Measurements from ENCODE around the gene MAST4. TPM values are rescaled to one million over a fixed set of nuclear protein-coding genes. Genes with fewer than 3 reads are reported as not detected.

The MAST4 gene
- total RNA-seq, 1 donor from 2014 or later: 10.5 TPM

DNA sequence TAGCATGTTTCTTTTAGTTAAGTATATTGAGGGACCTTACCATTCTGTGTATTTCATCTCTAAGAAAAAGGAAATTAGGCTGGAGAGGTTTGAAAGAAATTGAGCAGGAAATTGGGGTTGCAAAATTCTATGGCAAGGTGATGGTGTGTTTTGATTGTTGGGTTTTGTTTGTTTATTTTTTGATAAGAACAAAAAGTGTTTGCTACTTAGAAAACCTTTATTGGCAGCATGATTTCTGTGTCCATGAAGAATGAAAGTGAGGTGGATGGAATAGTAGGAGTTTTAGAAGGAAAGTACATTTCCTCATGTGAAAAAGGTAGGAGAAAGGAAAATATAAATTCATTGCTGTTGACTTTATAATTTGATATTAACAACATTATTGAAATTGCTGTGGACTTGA is 433.3 kb downstream of the MAST4 start:
- Mint-ChIP-seq H3K4me1 (ENCODE audit: unreplicated experiment) (peaks cover 41% of the 10 kb centered on the region), H3K27me3 (ENCODE audit: unreplicated experiment) (no peaks in the 10 kb centered on the region), H3K27ac (ENCODE audit: unreplicated experiment) (no peak overlapping the region), H3K9me3 (ENCODE audit: unreplicated experiment) (no peaks in the 10 kb centered on the region), H3K36me3 (ENCODE audit: unreplicated experiment) (no peaks in the 10 kb centered on the region), H3K4me3 (ENCODE audit: unreplicated experiment) (no peak overlapping the region)
- TF ChIP-seq, protein P1, sequence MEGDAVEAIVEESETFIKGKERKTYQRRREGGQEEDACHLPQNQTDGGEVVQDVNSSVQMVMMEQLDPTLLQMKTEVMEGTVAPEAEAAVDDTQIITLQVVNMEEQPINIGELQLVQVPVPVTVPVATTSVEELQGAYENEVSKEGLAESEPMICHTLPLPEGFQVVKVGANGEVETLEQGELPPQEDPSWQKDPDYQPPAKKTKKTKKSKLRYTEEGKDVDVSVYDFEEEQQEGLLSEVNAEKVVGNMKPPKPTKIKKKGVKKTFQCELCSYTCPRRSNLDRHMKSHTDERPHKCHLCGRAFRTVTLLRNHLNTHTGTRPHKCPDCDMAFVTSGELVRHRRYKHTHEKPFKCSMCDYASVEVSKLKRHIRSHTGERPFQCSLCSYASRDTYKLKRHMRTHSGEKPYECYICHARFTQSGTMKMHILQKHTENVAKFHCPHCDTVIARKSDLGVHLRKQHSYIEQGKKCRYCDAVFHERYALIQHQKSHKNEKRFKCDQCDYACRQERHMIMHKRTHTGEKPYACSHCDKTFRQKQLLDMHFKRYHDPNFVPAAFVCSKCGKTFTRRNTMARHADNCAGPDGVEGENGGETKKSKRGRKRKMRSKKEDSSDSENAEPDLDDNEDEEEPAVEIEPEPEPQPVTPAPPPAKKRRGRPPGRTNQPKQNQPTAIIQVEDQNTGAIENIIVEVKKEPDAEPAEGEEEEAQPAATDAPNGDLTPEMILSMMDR (IDR thresholded peaks at IDR 0.05): no peak
- DNase-seq (ENCODE audit: extremely low spot score, unreplicated experiment): no peak

DNA sequence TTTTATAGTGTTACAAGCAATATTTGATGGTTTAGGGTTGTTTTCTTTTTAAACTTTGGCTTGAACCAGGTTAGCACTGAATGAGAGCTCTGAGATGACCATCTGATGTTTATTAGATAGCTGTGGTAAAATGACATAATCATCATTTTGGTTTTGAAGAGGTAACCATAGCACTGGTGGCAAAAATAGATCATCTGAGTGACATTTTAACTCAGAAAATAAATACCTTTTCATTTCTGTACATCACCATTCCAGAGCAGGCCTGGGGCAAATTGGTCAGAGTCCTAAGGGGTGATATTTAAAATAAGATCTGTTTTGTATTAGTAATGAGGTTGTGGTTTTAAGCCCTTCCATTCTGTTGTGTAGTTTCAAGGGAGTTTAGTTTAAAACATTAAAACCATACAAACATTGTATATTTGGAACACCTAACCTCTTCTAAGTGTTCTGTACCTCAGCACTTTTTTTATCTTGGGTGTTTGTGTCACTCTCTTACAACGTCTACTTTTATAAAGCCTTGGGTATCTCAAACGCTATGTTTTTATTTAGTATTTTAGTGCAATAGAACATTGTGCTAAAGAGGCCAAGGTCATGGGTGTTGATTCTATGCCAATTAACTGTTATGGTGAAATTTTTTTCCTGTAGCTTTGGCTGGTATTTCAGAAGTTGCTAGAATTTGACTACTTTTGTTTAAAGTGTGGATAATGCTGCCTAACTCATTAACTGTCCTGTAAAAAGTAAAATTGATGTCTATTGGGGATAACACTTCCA is 434.3 kb downstream of the MAST4 start:
- peaks cover 41% of the 10 kb centered on the region for H3K4me1 Mint-ChIP-seq (ENCODE audit: unreplicated experiment)
- no peaks in the 10 kb centered on the region for H3K9me3 Mint-ChIP-seq (ENCODE audit: unreplicated experiment)
- H3K27ac Mint-ChIP-seq (ENCODE audit: unreplicated experiment): peak overlapping the region; percentile 39
- TF ChIP-seq, protein P1 (IDR thresholded peaks at IDR 0.05): no peak
- H3K36me3 Mint-ChIP-seq (ENCODE audit: unreplicated experiment): no peaks in the 10 kb centered on the region
- H3K4me3 Mint-ChIP-seq (ENCODE audit: unreplicated experiment): no peak overlapping the region
- no peak for DNase-seq (ENCODE audit: extremely low spot score, unreplicated experiment)
- H3K27me3 Mint-ChIP-seq (ENCODE audit: unreplicated experiment): no peaks in the 10 kb centered on the region

DNA sequence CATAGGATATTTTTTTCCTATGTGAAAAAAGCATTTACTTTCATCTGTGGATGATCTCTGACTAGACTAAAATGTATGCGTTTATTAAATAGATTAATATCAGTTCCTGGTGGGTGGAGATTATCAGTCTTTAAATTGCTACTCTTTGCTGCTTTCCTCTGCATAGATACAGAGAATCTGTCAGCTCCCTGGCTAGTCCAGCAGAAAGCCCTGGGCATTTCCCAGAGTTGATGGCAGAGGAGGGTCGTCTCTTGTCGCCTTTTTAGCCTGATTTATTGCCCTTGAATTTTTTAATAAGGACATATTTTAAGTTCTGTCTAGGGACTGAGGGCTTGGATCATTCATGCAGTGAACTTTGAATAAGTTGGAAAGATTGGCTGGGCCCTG is 434.9 kb downstream of the MAST4 start:
- H3K36me3 Mint-ChIP-seq (ENCODE audit: unreplicated experiment): no peaks in the 10 kb centered on the region
- H3K4me1 Mint-ChIP-seq (ENCODE audit: unreplicated experiment): peaks cover 41% of the 10 kb centered on the region
- DNase-seq (ENCODE audit: extremely low spot score, unreplicated experiment): no peak
- H3K9me3 Mint-ChIP-seq (ENCODE audit: unreplicated experiment): no peaks in the 10 kb centered on the region
- peak overlapping the region; percentile 29 for H3K27ac Mint-ChIP-seq (ENCODE audit: unreplicated experiment)
- H3K4me3 Mint-ChIP-seq (ENCODE audit: unreplicated experiment): no peak overlapping the region
- TF ChIP-seq, protein P1 (IDR thresholded peaks at IDR 0.05): no peak
- no peaks in the 10 kb centered on the region for H3K27me3 Mint-ChIP-seq (ENCODE audit: unreplicated experiment)

DNA sequence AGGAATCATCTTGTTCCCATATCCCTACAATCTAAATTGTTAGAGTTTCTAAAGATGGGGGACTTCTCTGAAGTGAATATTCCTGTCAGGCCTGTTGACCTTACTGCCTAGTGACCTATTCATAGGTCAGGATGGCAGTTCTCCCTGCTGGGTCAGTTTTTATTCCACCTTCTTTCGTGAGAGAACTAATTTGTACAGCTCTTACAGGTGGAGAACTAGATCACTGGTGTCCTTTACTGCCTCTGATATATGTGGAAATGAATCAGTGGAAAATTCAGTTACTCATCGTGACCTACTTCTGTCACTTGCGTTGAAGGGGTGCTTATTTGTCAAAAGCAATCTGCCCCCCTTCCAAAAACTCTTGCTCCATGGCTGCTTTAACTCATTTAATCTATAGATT is 435.5 kb downstream of the MAST4 start:
- TF ChIP-seq, protein P1 (IDR thresholded peaks at IDR 0.05): no peak
- no peaks in the 10 kb centered on the region for H3K9me3 Mint-ChIP-seq (ENCODE audit: unreplicated experiment)
- H3K27ac Mint-ChIP-seq (ENCODE audit: unreplicated experiment): no peak overlapping the region
- no peaks in the 10 kb centered on the region for H3K36me3 Mint-ChIP-seq (ENCODE audit: unreplicated experiment)
- H3K4me1 Mint-ChIP-seq (ENCODE audit: unreplicated experiment): peaks cover 41% of the 10 kb centered on the region
- DNase-seq (ENCODE audit: extremely low spot score, unreplicated experiment): no peak
- H3K27me3 Mint-ChIP-seq (ENCODE audit: unreplicated experiment): no peaks in the 10 kb centered on the region
- no peak overlapping the region for H3K4me3 Mint-ChIP-seq (ENCODE audit: unreplicated experiment)

DNA sequence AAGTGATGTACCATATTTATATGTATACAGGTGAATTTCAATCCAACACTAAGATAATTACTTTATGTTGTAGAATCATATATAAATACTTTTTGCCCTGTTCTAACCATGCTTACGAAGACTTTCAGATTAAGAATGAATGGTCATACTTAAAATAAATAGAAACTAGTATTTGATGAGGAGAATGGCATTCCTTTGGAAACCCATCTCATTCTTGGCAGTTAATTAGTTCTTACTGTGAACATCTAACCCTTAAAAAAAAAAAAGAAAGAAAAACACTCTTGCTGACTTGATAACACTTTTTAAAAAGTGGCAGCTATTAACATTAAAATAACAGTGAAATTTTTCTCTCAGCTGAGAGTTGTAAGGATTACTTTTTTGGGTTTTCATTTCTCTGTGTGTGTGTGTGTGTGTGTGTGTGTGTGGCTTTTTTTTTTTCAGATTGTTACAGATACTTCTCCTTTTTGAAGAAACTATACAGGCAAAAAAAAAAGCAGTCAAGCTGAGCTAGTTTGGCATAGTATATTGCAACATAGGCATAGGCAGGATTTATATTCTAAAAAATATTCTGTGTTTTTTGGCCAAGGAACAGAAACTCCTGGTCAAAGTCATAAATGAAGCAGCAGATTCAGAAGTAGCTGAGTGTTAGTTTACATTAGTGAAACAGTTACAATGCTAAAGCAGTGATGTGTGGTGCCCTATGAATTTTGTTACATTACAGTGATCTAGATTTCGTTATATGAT is 436.9 kb downstream of the MAST4 start:
- Mint-ChIP-seq H3K4me3 (ENCODE audit: unreplicated experiment) (no peak overlapping the region), H3K9me3 (ENCODE audit: unreplicated experiment) (no peaks in the 10 kb centered on the region), H3K36me3 (ENCODE audit: unreplicated experiment) (peaks cover under 1% of the 10 kb centered on the region), H3K4me1 (ENCODE audit: unreplicated experiment) (peaks cover 41% of the 10 kb centered on the region), H3K27ac (ENCODE audit: unreplicated experiment) (peak overlapping the region; percentile 73), H3K27me3 (ENCODE audit: unreplicated experiment) (no peaks in the 10 kb centered on the region)
- no peak for DNase-seq (ENCODE audit: extremely low spot score, unreplicated experiment)
- TF ChIP-seq, protein P1 (IDR thresholded peaks at IDR 0.05): no peak

All from osteocyte (in vitro differentiated cells).